ENCODE measurements around the gene FBXW11. TPM values are rescaled to one million over a fixed set of nuclear protein-coding genes. Genes with fewer than 3 reads are reported as not detected.

Gene FBXW11
- total RNA-seq, 2 donors from 2014 or later, result 76.3 to 81.7 TPM

- H3K36me3 ChIP-seq, result peaks cover 27% of the 10 kb centered on the region
- H3K9me3 ChIP-seq, result no peaks in the 10 kb centered on the region
- DNase-seq (ENCODE audit: low spot score), result no peak
- TF ChIP-seq, protein P1, sequence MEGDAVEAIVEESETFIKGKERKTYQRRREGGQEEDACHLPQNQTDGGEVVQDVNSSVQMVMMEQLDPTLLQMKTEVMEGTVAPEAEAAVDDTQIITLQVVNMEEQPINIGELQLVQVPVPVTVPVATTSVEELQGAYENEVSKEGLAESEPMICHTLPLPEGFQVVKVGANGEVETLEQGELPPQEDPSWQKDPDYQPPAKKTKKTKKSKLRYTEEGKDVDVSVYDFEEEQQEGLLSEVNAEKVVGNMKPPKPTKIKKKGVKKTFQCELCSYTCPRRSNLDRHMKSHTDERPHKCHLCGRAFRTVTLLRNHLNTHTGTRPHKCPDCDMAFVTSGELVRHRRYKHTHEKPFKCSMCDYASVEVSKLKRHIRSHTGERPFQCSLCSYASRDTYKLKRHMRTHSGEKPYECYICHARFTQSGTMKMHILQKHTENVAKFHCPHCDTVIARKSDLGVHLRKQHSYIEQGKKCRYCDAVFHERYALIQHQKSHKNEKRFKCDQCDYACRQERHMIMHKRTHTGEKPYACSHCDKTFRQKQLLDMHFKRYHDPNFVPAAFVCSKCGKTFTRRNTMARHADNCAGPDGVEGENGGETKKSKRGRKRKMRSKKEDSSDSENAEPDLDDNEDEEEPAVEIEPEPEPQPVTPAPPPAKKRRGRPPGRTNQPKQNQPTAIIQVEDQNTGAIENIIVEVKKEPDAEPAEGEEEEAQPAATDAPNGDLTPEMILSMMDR (IDR thresholded peaks at IDR 0.05), result no peak
- no peaks in the 10 kb centered on the region for H3K27me3 ChIP-seq
- no peak overlapping the region for H3K4me3 ChIP-seq
- no peak overlapping the region for H3K27ac ChIP-seq
- H3K4me1 ChIP-seq, result peaks cover 0 to 5% of the 10 kb centered on the region in 2 donors
Measured at GRCh38 chr5:171867786-171868185, 138.7 kb downstream of the FBXW11 start.

- Histone ChIP-seq H3K9me3 (no peaks in the 10 kb centered on the region), H3K27me3 (no peaks in the 10 kb centered on the region), H3K27ac (no peak overlapping the region), H3K4me1 (peaks cover 0 to 5% of the 10 kb centered on the region in 2 donors), H3K4me3 (no peak overlapping the region), H3K36me3 (peaks cover 16% of the 10 kb centered on the region)
- no peak for DNase-seq (ENCODE audit: low spot score)
- TF ChIP-seq, protein P1 (IDR thresholded peaks at IDR 0.05), result no peak
Measured at GRCh38 chr5:171865471-171865870, 141.0 kb downstream of the FBXW11 start.

- Histone ChIP-seq H3K36me3 (peaks cover 16% of the 10 kb centered on the region), H3K27ac (no peak overlapping the region)
Measured at GRCh38 chr5:171863935-171864334, 142.5 kb downstream of the FBXW11 start.

DNA sequence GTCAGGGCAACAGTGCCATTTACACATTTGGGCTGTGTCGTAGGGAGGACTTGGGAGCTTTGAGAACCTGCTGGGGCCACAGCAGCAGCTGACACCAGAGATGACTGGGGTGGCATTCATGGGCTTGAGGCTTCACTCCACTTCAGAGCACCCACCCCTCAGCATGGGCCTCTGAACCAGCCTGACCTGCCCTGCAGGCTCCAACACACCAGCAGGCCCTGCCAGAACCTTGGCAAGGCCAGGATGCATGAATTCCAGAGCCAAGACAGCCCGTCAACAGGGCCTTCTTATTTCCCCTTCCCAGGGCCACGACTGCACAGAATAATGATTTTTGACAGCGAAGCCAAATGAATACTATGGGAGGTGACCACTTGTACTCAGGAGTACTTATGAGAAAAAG lies 143.8 kb downstream of the FBXW11 start:
- TF ChIP-seq, protein P1 (IDR thresholded peaks at IDR 0.05), result no peak
- DNase-seq (ENCODE audit: low spot score), result no peak
- H3K4me3 ChIP-seq, result no peak overlapping the region
- H3K27me3 ChIP-seq, result no peaks in the 10 kb centered on the region
- no peak overlapping the region for H3K27ac ChIP-seq
- peaks cover 0 to under 1% of the 10 kb centered on the region in 2 donors for H3K4me1 ChIP-seq
- H3K9me3 ChIP-seq, result no peaks in the 10 kb centered on the region
- peaks cover 7% of the 10 kb centered on the region for H3K36me3 ChIP-seq

More at GRCh38 chr5:171863935-171864334, 142.5 kb downstream of the FBXW11 start:
- Histone ChIP-seq H3K4me3 (no peak overlapping the region), H3K27me3 (no peaks in the 10 kb centered on the region), H3K9me3 (no peaks in the 10 kb centered on the region), H3K4me1 (no peaks in the 10 kb centered on the region)
- TF ChIP-seq, protein P1 (IDR thresholded peaks at IDR 0.05), result no peak
- no peak for DNase-seq (ENCODE audit: low spot score)

GRCh38 chr5:171861381-171861780 lies 145.1 kb downstream of the FBXW11 start:
- H3K27ac ChIP-seq, result no peak overlapping the region
- H3K9me3 ChIP-seq, result no peaks in the 10 kb centered on the region
- no peaks in the 10 kb centered on the region for H3K36me3 ChIP-seq
- H3K27me3 ChIP-seq, result no peaks in the 10 kb centered on the region
- DNase-seq (ENCODE audit: low spot score), result no peak
- H3K4me3 ChIP-seq, result no peak overlapping the region
- H3K4me1 ChIP-seq, result peaks cover 0 to 6% of the 10 kb centered on the region in 2 donors
- TF ChIP-seq, protein P1 (IDR thresholded peaks at IDR 0.05), result no peak

GRCh38 chr5:171858303-171858702 lies 148.1 kb downstream of the FBXW11 start:
- Histone ChIP-seq H3K27ac (no peak overlapping the region), H3K27me3 (no peaks in the 10 kb centered on the region), H3K36me3 (no peaks in the 10 kb centered on the region), H3K4me3 (no peak overlapping the region), H3K4me1 (peaks cover 0 to 6% of the 10 kb centered on the region in 2 donors), H3K9me3 (no peaks in the 10 kb centered on the region)
- DNase-seq (ENCODE audit: low spot score), result no peak
- TF ChIP-seq, protein P1 (IDR thresholded peaks at IDR 0.05), result peak in 1 of 2 donors; percentile 37

Data from right atrium auricular region (tissue), 2 donors.